Kidney (tissue), 14 donors: ENCODE results near the gene C22orf15. TPM values are rescaled to one million over a fixed set of nuclear protein-coding genes. Genes with fewer than 3 reads are reported as not detected.

ENCODE experiments used
- DNase-seq, 5 donors: peaks; one replicate each; pipeline ENCODE4 v3.0.0-alpha.2; 2013 to 2020
- FAIRE-seq: peaks from 2 replicates; lab custom pipeline; 2012; peaks lifted over from hg19 to GRCh38; lab: Jason Lieb, UNC
- H3K27ac ChIP-seq, 2 donors: one replicate each; pipeline ENCODE4 v1.7.0; 2013; ENCODE audit warnings: low read depth in 2 of 2, low read length in 2 of 2, inconsistent platforms in 1 of 2
- H3K27me3 ChIP-seq: one replicate; pipeline ENCODE4 v1.7.1; 2013; ENCODE audit warnings: low read length, inconsistent platforms; ENCODE audit not compliant: control insufficient read depth, insufficient read depth
- H3K36me3 ChIP-seq, 3 donors: one replicate each; pipeline versions ENCODE4 v1.7.0 to v1.7.1; 2013; ENCODE audit warnings: low read length in 3 of 3, control low read depth in 1 of 3, inconsistent platforms in 1 of 3; ENCODE audit not compliant: insufficient read depth in 3 of 3, control insufficient read depth in 2 of 3
- H3K4me1 ChIP-seq, 3 donors: one replicate each; pipeline versions ENCODE4 v1.7.0 to v1.7.1; 2013; ENCODE audit warnings: low read length in 3 of 3, inconsistent platforms in 1 of 3, low read depth in 1 of 3; ENCODE audit not compliant: control insufficient read depth in 2 of 3, insufficient read depth in 2 of 3
- H3K4me3 ChIP-seq, 3 donors: one replicate each; pipeline versions ENCODE4 v1.7.0 to v1.8.1; 2013; ENCODE audit warnings: low read length in 3 of 3, control low read depth in 1 of 3, inconsistent platforms in 1 of 3
- H3K9ac ChIP-seq, 3 donors: one replicate each; pipeline versions ENCODE4 v1.7.0 to v1.7.1; 2013; ENCODE audit warnings: low read length in 3 of 3, control low read depth in 1 of 3, inconsistent platforms in 1 of 3
- H3K9me3 ChIP-seq, 3 donors: one replicate each; pipeline versions ENCODE4 v1.7.0 to v1.7.1; 2013; ENCODE audit warnings: low read length in 3 of 3, control low read depth in 1 of 3, inconsistent platforms in 1 of 3; ENCODE audit not compliant: control insufficient read depth in 2 of 3, insufficient read depth in 1 of 3
- intact Hi-C: fragments of 100-400 bp; cut with DNase I; formaldehyde crosslinking; loops from one replicate; pipeline ENCODE4 v1.11.1; 2022
- polyA plus RNA-seq: library from polyadenylated mRNA; stranded (reverse); fragments of 350-450 nt; fragmentation: Illumina TruSeq; extraction: RNeasy Lipid Tissue Mini Kit (QIAGEN cat#74804); gene quantifications from one replicate; pipeline ENCODE4 v1.2.3, GENCODE V29; 2014; ENCODE audit warnings: low read depth, low replicate concordance; ENCODE audit not compliant: insufficient read depth
- total RNA-seq: library from RNA; stranded (reverse); fragmentation: NEBNext Ultra II Directional; extraction: Animal tissue kit (Norgen Biotek cat#: 25700); gene quantifications from one replicate; pipeline ENCODE4 v1.2.1, GENCODE V29; 2021
- TF ChIP-seq, protein P1 (sequence below): IDR thresholded peaks from 3 replicates; pipeline ENCODE4 v1.5.1; 2012; ENCODE audit warnings: mild to moderate bottlenecking, moderate library complexity, borderline replicate concordance; ENCODE audit not compliant: insufficient read depth; ENCODE audit errors: extremely low read depth
- donor health status: control.
- donor health status: control.
- donor health status: control.
- donor health status: control.
- donor health status: control.
- donor health status: DM: yes; HTN: yes; CAD: no.
- donor health status: Normal renal cell carcinoma (clear cell type).

C22orf15 gene
- total and polyA plus RNA-seq, 2 donors from 2014 or later: not detected

- TF ChIP-seq, protein P1, sequence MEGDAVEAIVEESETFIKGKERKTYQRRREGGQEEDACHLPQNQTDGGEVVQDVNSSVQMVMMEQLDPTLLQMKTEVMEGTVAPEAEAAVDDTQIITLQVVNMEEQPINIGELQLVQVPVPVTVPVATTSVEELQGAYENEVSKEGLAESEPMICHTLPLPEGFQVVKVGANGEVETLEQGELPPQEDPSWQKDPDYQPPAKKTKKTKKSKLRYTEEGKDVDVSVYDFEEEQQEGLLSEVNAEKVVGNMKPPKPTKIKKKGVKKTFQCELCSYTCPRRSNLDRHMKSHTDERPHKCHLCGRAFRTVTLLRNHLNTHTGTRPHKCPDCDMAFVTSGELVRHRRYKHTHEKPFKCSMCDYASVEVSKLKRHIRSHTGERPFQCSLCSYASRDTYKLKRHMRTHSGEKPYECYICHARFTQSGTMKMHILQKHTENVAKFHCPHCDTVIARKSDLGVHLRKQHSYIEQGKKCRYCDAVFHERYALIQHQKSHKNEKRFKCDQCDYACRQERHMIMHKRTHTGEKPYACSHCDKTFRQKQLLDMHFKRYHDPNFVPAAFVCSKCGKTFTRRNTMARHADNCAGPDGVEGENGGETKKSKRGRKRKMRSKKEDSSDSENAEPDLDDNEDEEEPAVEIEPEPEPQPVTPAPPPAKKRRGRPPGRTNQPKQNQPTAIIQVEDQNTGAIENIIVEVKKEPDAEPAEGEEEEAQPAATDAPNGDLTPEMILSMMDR: no peak
- Histone ChIP-seq H3K9ac (no peak overlapping the region), H3K4me1 (no peaks in the 10 kb centered on the region), H3K27me3 (no peaks in the 10 kb centered on the region), H3K4me3 (no peak overlapping the region), H3K27ac (no peak overlapping the region), H3K36me3 (no peaks in the 10 kb centered on the region), H3K9me3 (no peaks in the 10 kb centered on the region)
- no peak for DNase-seq
- FAIRE-seq: no peak
- intact Hi-C loops: no loop called here
Observed at GRCh38 chr22:23756891-23757290, 5.9 kb upstream of the C22orf15 start.

GRCh38 chr22:23759566-23759965, 3.2 kb upstream of the C22orf15 start:
- TF ChIP-seq, protein P1: no peak
- FAIRE-seq: no peak

DNA sequence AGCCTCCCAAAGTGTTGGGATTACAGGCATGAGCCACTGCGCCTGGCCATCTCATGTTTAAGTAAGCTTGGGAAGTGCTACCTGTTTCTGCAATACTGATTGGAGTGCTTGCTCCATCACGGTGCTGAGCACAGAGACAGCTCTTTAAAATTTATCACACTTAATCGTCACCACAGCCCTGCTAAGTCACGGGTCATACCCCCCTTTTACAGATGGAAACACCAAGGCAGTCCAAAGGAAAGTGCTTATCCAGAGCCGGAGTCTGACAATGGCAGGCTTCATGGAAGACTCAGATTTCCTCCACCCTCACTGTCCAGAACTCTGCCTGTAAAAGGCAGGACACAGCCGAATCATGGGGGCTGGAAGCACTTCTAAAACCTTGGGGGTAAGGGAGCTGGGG, 2.7 kb upstream of the C22orf15 start:
- Histone ChIP-seq H3K36me3 (peaks cover 0 to 8% (median 0%) of the 10 kb centered on the region in 3 donors), H3K9ac (no peak overlapping the region), H3K27ac (no peak overlapping the region), H3K27me3 (no peaks in the 10 kb centered on the region), H3K4me1 (peaks cover 0 to 19% (median 4%) of the 10 kb centered on the region in 3 donors), H3K9me3 (no peaks in the 10 kb centered on the region), H3K4me3 (no peak overlapping the region)
- FAIRE-seq (no peak), DNase-seq (no peak)
- TF ChIP-seq, protein P1: no peak
- intact Hi-C loops: no loop called here

More at GRCh38 chr22:23759566-23759965, 3.2 kb upstream of the C22orf15 start:
- DNase-seq: no peak
- Histone ChIP-seq H3K4me1 (peaks cover 0 to 14% (median 4%) of the 10 kb centered on the region in 3 donors), H3K27ac (no peak overlapping the region), H3K9ac (no peak overlapping the region), H3K4me3 (no peak overlapping the region), H3K9me3 (no peaks in the 10 kb centered on the region), H3K27me3 (no peaks in the 10 kb centered on the region), H3K36me3 (peaks cover 0 to 4% (median 0%) of the 10 kb centered on the region in 3 donors)
- intact Hi-C loops: no loop called here

- peaks cover 0 to 14% (median 0%) of the 10 kb centered on the region in 3 donors for H3K36me3 ChIP-seq
- peaks cover 0 to 33% (median 8%) of the 10 kb centered on the region in 3 donors for H3K4me1 ChIP-seq
- peak overlapping the region in 1 of 3 donors; percentile 12 for H3K9ac ChIP-seq
- H3K27me3 ChIP-seq: no peaks in the 10 kb centered on the region
- intact Hi-C loops: no loop called here
- no peaks in the 10 kb centered on the region for H3K9me3 ChIP-seq
- no peak overlapping the region for H3K27ac ChIP-seq
- TF ChIP-seq, protein P1: no peak
- DNase-seq (peak in 4 of 5 donors; percentile 66 to 77 (median 68)), FAIRE-seq (no peak)
- no peak overlapping the region for H3K4me3 ChIP-seq
Observed at GRCh38 chr22:23763579-23763945, 772 bp downstream of the C22orf15 start.
